Natural killer cell (primary cell): ENCODE measurements around the gene DAB2IP. TPM values are rescaled to one million over a fixed set of nuclear protein-coding genes. Genes with fewer than 3 reads are reported as not detected.

ENCODE experiments used
- ATAC-seq, 3 donors: fragments of 150-1000 bp in 2 of 3; fragments of 200-7000 bp in 1 of 3; cut with Tn5 transposase; 1 replicate in 1 of 3; 2 replicates in 2 of 3; pipeline ENCODE4 v1.10.0; 2021; ENCODE audit warnings: mild to moderate bottlenecking in 2 of 3, moderate library complexity in 2 of 3
- DNase-seq, 2 donors: peaks; one replicate each; pipeline versions ENCODE4 v3.0.0 to v3.0.0-alpha.2; 2013 to 2021; ENCODE audit warnings: mixed read lengths in 1 of 2
- H3K27ac ChIP-seq: one replicate; pipeline ENCODE4 v1.5.1; 2013; ENCODE audit warnings: mild to moderate bottlenecking, low read length
- H3K27me3 ChIP-seq: one replicate; pipeline ENCODE4 v1.6.1; 2013; ENCODE audit warnings: low read length; ENCODE audit not compliant: control insufficient read depth, insufficient read depth
- H3K36me3 ChIP-seq: one replicate; pipeline ENCODE4 v1.6.1; 2013; ENCODE audit warnings: low read length; ENCODE audit not compliant: control insufficient read depth, insufficient read depth
- H3K4me1 ChIP-seq: one replicate; pipeline ENCODE4 v1.6.1; 2013; ENCODE audit warnings: low read length; ENCODE audit not compliant: control insufficient read depth, insufficient read depth
- H3K4me3 ChIP-seq: one replicate; pipeline ENCODE4 v1.5.1; 2013; ENCODE audit warnings: low read length
- H3K9me3 ChIP-seq: one replicate; pipeline ENCODE4 v1.6.1; 2013; ENCODE audit warnings: low read length; ENCODE audit not compliant: control insufficient read depth, insufficient read depth
- H3K27ac Mint-ChIP-seq, 2 donors: one replicate each; pipeline ENCODE4 v1.8.0; 2022; ENCODE audit warnings: mild to moderate bottlenecking in 2 of 2, mixed read lengths in 2 of 2, moderate library complexity in 1 of 2
- H3K27me3 Mint-ChIP-seq, 2 donors: one replicate each; pipeline ENCODE4 v1.8.0; 2022; ENCODE audit warnings: low read depth in 2 of 2, mixed read lengths in 2 of 2
- H3K36me3 Mint-ChIP-seq: one replicate; pipeline ENCODE4 v1.8.0; 2022; ENCODE audit warnings: mixed read lengths
- H3K4me1 Mint-ChIP-seq, 2 donors: one replicate each; pipeline ENCODE4 v1.8.0; 2022; ENCODE audit warnings: mixed read lengths in 2 of 2
- H3K4me3 Mint-ChIP-seq: one replicate; pipeline ENCODE4 v1.8.0; 2022; ENCODE audit warnings: mild to moderate bottlenecking, moderate library complexity, mixed read lengths
- H3K9me3 Mint-ChIP-seq, 2 donors: one replicate each; pipeline ENCODE4 v1.8.0; 2022; ENCODE audit warnings: mixed read lengths in 2 of 2
- WGBS: methylation state at CpG from one replicate; pipeline ENCODE4 v1.1.7; 2013; ENCODE audit warnings: missing lambda C conversion rate; ENCODE audit not compliant: insufficient coverage; 5-methylcytosine and 5-hydroxymethylcytosine counted together
- intact Hi-C: fragments of 100-400 bp; cut with micrococcal nuclease; formaldehyde crosslinking; loops from one replicate; pipeline ENCODE4 v1.14.2; 2022
- total RNA-seq, 4 donors: library from RNA; stranded (reverse); fragments of 120-200 nt in 1 of 4; gene quantifications; one replicate each; pipeline versions ENCODE4 v1.2.3 to v1.2.4, GENCODE V29; 2013 to 2022
- TF ChIP-seq, protein P1 (sequence below): fragments of 200-600 bp; IDR thresholded peaks from one replicate; pipeline ENCODE4 v1.8.0; 2022; ENCODE audit warnings: antibody characterized with exemption

DAB2IP gene
- total RNA-seq, 3 donors from 2014 or later (not counting 1 experiment from before 2014, with no cell fraction given), result 0.19 to 2.5 TPM; not detected in 1

DNA sequence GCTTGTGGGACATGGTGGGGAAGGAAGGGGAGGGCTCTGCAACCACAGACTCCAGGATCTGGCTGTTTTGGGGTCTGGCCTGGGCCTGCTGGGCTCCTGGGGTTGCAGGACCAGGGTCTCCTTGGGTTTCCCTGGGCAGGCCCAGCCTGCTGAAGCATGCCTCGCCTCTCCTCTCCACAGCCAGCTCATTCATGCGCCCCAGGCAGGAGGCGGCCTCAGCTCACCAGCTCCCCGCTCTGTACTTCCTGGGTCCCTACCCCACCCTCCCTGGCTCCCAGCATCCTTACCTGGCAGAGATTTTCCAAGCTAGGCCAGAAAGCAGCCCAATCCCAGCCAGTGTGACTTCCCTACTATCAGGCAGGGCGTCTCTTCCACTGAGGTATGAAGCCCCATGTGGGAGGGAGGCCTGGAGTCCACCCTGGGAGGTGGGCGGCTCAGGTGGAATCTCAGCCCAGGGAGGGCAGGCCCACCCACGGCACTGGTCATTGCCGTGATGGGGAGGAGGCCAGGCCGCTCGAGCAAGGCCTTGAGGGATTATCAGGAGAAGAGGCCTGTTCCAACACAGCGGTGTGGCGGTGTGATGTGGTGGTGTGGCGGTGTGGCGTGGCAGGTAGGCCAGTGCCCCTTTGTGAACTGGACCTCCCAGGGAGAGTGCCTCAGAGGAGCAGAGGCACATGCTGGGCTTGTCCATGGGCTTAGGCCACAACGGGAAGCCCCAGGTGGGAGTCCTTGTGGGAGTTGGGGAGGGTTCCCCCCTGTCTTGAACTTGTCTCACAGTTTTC, 103.4 kb downstream of the DAB2IP start:
- ATAC-seq, result no peak
- H3K36me3 ChIP-seq, result no peaks in the 10 kb centered on the region
- H3K4me1 ChIP-seq, result no peaks in the 10 kb centered on the region
- Mint-ChIP-seq H3K36me3 (no peaks in the 10 kb centered on the region), H3K4me1 (no peaks in the 10 kb centered on the region), H3K27me3 (no peaks in the 10 kb centered on the region), H3K4me3 (no peak overlapping the region), H3K27ac (no peak overlapping the region), H3K9me3 (no peaks in the 10 kb centered on the region)
- no peaks in the 10 kb centered on the region for H3K27me3 ChIP-seq
- TF ChIP-seq, protein P1, sequence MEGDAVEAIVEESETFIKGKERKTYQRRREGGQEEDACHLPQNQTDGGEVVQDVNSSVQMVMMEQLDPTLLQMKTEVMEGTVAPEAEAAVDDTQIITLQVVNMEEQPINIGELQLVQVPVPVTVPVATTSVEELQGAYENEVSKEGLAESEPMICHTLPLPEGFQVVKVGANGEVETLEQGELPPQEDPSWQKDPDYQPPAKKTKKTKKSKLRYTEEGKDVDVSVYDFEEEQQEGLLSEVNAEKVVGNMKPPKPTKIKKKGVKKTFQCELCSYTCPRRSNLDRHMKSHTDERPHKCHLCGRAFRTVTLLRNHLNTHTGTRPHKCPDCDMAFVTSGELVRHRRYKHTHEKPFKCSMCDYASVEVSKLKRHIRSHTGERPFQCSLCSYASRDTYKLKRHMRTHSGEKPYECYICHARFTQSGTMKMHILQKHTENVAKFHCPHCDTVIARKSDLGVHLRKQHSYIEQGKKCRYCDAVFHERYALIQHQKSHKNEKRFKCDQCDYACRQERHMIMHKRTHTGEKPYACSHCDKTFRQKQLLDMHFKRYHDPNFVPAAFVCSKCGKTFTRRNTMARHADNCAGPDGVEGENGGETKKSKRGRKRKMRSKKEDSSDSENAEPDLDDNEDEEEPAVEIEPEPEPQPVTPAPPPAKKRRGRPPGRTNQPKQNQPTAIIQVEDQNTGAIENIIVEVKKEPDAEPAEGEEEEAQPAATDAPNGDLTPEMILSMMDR, result no peak
- WGBS, result 94% methylated on average over 15 of the region's 15 CpGs
- intact Hi-C loops, result no loop called here
- H3K27ac ChIP-seq, result no peak overlapping the region
- no peak overlapping the region for H3K4me3 ChIP-seq
- DNase-seq, result no peak
- no peaks in the 10 kb centered on the region for H3K9me3 ChIP-seq

- no peak for ATAC-seq
These were observed 104.1 kb downstream of the DAB2IP start for GRCh38 chr9:121755581-121755980.

DNA sequence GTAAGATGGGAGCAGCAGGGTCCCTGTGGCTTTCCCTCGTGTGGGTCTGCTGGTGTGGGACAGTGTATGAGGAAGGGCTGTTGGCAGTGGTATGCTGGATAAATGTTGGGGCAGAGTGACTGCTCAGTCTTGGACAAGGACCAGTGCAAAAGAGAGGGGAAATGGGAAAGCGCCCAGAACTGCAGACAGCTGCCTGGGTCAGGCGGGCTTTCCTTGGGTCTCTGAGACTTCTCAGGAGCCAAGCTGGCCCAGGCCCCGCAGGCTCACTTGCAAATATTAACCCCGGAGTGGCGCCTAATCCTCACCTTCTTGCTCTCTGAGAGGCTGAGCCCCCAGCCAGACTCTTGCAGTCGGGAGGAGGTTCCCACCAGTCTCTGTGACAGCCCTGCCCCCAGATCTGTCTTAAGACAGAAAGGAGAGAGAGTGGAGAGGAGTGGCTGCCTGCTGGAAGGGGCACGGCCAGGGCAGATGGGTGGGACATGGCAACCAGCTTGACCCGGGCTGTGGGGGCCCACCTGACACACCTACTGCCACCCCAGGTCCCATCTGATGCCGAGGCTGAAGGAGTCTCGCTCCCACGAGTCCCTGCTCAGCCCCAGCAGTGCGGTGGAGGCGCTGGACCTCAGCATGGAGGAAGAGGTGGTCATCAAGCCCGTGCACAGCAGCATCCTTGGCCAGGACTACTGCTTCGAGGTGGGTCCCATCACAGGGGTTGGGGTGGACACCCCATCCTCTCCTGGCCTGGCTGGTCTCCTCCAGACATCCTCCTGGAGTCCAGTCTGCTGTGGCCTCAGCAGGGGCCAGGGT, 105.2 kb downstream of the DAB2IP start:
- 83% methylated on average over 16 of the region's 16 CpGs for WGBS
- intact Hi-C loops, result no loop called here
- Histone ChIP-seq H3K36me3 (no peaks in the 10 kb centered on the region), H3K27ac (no peak overlapping the region), H3K4me1 (no peaks in the 10 kb centered on the region), H3K4me3 (no peak overlapping the region), H3K27me3 (no peaks in the 10 kb centered on the region), H3K9me3 (no peaks in the 10 kb centered on the region)
- no peaks in the 10 kb centered on the region for H3K36me3 Mint-ChIP-seq
- DNase-seq (no peak), ATAC-seq (no peak)
- H3K9me3 Mint-ChIP-seq, result no peaks in the 10 kb centered on the region
- no peaks in the 10 kb centered on the region for H3K27me3 Mint-ChIP-seq
- H3K4me3 Mint-ChIP-seq, result no peak overlapping the region
- no peaks in the 10 kb centered on the region for H3K4me1 Mint-ChIP-seq
- H3K27ac Mint-ChIP-seq, result no peak overlapping the region
- TF ChIP-seq, protein P1, result no peak

More at GRCh38 chr9:121755581-121755980, 104.1 kb downstream of the DAB2IP start:
- H3K4me3 ChIP-seq, result no peak overlapping the region
- H3K27ac ChIP-seq, result no peak overlapping the region
- H3K4me1 ChIP-seq, result no peaks in the 10 kb centered on the region
- TF ChIP-seq, protein P1, result no peak
- no peak for DNase-seq
- Mint-ChIP-seq H3K27ac (no peak overlapping the region), H3K4me3 (no peak overlapping the region), H3K27me3 (no peaks in the 10 kb centered on the region), H3K9me3 (no peaks in the 10 kb centered on the region), H3K36me3 (no peaks in the 10 kb centered on the region), H3K4me1 (no peaks in the 10 kb centered on the region)
- intact Hi-C loops, result no loop called here
- no peaks in the 10 kb centered on the region for H3K27me3 ChIP-seq
- 89% methylated on average over 7 of the region's 7 CpGs for WGBS
- H3K36me3 ChIP-seq, result no peaks in the 10 kb centered on the region
- no peaks in the 10 kb centered on the region for H3K9me3 ChIP-seq
